NCI-H1417 treated with DMSO at 0.1 percent for 48 hours (cell line): ENCODE measurements around the gene UBE2F.
"Not testable (repeated sequence)": the region's sequence is repeated elsewhere in the genome, so short reads cannot be mapped to it uniquely, and the experiment has no call there.

Experiments used
- DNase-seq: peaks from one replicate; lab custom pipeline; 2025; lab: John Stamatoyannopoulos, UW

Gene UBE2F

DNA sequence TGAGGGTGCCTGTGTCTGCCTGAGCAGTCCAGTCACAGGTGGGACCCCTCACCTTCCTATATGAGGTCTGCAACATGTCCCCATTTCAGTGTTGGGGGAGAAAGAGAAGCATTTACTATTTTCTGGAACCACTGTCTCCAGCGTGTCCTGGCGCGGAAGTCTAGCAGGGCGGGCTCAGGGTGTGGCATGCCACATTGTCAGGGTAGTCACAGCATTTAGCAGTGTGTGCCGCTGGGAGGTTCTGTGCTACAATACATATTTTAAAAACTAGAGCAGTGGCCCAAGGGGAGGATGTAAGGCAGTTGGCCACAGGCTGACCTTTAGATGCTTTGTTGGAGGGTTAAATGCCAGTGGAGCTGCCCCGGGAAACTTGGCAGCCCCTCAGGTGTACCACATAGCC is 12.5 kb downstream of the UBE2F start:
- DNase-seq = no peak

DNA sequence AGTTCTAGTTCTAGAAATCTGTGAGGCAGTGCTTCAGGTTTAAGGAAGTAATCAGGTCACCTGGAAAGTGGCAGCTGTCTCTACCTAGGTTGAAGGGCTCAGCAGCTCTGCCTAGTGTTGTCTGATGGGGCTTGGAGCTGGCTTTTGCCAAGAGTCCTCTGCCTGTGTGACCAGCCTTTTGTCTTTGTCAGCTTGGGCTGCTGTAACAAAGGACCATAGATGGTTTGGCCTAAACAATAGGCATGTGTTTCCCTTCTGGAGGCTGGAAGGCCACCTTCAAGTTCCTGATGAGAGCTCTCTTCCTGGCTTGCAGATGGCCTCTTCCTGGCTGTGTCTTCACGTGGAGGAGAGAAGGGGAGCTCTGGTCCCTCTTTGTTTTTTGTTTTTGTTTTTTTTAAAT is 13.3 kb downstream of the UBE2F start:
- DNase-seq = no peak

DNA sequence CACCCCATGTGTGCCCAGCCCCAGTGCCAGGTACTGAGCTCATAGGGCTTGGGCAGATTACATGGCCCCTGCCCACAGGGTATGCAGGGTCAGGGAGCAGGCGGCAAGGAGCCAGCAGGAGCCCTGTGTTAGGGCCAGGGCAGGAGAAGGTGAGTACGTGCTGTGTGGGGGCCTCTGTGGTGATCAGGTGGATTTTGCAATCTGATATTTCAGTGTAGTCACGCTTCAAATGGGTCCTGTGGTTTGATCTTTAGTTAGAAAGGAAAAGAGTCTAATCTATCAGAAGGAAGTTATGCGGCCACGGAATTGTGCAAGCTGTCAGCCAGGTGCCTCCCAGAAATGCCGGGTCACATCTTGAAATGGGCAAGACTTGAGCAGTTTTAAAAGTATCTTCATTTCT is 13.9 kb downstream of the UBE2F start:
- DNase-seq = no peak

DNA sequence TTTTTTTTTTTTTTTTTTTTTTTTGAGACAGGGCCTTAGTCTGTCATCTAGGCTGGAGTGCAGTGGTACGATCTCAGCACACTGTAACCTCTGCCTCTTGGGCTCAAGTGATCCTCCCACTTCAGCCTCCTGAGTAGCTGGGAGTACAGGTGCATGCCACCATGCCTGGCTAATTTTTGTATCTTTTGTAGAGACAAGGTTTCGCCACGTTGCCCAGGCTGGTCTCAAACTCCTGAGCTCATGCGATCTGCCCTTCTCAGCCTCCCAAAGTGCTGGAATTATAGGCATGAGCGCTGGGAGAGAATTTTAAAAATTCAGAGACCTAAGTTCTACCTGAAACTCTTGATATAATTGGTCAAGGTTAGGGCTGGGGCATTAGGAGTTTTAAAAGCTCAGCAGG is 14.8 kb downstream of the UBE2F start:
- not testable (repeated sequence) for DNase-seq

DNA sequence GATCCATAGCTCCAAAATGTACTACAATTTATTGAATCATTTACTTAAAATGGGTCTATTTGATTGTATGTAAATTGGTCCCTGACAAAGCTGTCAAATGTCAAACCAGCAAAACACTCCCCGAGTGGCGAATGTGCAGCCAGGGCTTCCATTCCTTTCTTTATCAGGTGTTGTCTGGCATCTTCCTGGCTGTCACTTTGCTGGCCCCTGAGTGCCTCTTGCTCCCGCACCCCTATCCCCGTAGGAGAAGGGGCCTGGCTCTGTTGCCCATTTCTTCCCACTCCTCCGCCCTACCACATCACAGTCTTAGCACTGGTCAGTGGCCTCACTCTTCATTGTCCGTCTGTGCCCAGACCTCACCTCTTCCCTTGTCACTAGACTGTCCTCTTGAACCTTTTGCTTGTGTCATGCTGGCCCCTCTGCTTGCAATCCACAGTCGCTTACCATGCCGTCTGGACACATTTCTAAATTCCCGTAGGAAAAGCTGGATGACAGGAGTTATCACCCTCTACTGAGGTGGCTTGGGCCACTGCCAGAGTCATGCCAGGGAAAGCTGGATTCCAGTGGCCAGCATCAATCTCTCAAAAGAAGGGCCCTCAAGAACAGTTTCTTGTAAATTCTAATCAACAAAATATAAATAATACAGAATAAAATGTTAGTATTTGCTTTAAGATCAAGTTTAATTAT is 15.4 kb downstream of the UBE2F start:
- DNase-seq = no peak

DNA sequence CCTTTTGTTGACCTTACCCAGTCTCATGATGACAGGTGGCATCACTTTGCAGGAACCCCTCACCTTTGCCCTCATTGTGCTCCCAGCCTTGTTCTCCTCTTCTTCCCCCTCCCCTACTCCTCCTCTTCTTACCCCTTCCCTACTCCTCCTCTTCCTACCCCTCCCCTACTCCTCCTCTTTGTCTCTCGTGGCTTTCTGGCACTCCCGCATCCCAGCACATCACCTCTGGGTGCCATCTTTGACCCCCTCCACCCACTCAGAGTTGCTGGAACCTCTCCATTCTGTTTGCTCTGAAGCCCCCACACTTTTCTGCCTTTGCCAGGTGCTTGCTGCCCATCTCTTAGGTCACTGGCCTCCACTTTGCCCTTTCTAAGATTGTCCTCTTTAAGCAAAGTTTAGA is 17.1 kb downstream of the UBE2F start:
- no peak for DNase-seq

DNA sequence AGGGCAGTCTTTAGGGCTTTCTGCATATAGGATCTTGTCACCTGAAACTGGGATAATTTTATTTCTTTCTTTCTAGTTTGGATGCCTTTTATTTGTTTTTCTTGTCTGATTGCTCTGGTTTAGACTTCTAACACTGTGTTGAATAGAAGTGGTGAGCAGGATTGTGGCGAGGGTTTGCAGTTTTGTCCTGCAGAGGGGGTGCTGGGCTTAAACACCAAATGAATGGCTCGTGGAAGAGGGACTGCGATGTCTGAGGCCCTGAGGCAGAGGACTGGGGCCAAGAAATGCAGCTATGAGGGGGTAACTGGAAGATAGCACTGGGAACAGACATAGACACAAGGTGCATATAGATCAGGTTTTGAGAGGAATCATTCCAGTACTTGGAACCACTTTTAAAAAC is 20.5 kb downstream of the UBE2F start:
- DNase-seq = no peak

DNA sequence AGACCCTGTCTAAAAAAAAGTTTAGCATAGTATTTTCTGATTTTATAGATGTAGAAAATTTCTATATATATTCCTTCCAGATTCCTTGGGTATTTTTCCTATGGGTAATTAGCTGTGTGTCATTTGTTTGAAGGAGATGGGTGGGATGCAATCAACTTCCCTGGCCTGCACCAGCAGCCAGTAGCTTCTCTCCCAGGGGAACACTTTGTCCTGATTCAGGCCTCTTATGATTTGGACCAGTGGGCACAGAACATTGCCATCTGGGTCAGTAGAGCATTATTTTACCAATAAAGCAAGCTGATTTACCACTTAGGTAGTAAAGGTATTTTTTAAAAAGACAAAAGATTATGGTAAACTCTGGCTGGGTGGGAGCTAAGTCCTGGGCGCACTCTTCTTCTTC is 26.9 kb downstream of the UBE2F start:
- no peak for DNase-seq

DNA sequence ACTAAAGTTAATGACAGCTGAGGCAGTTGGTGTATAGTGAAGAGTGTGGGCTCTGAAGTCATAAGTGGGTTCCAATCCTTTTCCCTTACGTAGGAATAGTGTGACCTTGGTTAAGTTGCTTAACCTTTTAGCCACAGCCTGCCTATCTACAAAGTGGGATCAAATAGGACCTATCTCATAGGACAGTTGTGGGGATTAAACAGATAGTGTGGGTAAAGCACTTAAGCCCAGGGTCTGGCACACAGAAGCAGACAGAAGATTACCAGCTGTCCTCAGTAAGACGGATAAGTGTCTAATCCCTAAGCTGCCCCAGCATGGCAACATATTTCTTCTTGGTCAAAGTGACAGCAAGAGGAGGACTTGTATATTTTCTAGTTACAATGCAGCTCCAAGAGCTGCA is 28.2 kb downstream of the UBE2F start:
- no peak for DNase-seq

DNA sequence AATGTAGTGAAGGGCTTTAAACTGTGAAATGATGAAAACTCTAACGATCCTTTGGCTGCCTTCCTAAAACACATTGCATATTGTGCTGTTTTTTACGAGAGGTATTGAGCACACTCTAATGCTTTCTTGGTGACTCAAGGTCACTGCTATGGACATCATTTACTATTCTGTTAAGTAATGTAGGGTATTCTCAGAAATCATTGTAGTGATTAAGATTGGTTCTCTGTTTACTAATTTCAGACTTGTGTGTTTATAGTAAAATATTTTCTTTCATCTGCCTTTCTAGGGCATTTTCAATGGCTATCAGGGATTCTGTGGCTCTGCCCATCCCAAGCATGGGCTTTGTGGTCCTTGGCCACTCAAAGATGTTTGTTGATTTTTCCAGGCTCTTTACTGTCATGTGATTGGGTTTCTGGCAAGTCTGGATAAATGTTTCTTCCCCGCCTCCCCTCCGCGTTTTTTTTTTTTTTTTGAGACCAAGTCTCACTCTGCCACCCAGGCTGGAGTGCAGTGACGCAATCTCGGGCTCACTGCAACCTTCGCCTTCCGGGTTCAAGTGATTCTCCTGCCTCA is 29.3 kb downstream of the UBE2F start:
- DNase-seq = no peak

DNA sequence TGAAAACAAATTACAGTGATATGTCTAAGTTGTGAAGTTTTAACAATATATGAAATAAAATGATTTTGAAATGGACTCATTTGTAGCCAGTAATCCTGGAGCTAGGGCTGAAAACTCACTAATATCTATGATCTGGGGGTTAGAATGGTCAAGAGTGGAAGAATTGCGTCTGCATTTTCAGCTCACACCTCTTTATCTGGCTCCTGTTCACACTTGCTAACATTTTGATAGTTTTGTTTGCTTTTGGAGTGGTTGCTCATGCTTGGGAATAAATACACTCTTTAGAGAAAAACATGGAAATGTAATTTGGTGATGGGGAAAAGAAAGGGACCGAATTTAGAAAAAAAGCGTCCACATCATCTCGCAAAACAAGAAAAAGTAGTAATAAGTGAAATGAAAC is 30.7 kb downstream of the UBE2F start:
- no peak for DNase-seq

DNA sequence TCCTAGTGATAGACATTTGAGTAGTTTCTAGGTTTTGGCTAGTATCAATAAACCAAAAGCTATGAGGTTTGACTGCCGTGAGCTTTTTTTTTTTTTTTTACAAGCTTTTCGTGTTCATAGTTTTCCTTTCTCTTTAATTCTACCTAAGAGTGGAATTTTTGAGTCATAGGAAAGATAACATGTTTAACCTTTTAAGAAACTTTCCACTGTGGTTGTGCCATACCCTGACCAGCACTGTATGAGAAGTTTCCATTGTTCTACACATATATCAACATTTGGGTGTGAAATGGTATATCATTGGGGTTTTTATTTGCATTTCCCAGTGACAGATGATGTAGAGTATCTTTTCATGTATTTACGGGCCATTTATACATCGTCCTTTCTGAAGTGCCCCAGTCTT is 31.7 kb downstream of the UBE2F start:
- DNase-seq = no peak

DNA sequence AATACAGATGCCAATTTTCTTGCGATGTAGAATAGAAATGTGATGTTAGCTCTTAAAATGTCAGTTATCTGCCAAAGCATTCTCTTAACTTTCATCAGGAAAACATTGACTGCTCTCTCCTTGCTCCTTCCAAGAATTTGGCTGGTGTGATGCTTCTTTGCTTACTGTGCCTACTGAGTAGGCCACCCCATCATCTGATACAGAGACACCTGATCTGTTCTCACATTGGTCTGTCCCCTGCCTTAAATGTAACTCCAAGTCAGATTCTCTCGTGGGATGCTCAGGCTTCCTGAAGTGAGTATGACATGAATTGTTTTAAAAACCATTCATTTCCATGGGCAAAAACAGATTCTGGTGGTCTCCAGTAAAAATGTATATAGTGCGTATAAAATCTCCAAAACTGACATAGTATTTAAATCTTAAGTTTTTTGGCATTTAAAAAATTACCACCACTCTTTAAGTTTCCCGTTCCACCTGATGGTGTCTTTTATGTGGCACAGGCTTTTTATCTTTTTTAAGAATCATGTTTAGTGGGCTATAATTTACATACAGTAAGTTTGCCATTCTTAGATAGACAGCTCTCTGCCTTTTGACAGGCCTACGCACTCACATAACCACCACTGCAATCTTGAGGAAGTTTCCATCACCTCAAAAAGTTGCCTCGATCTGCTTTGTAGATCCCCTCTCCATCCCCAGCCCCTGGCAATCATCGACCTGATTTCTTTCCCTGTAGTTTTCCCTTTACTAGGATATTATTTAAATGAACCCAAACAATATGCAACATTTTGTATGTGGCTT is 36.6 kb downstream of the UBE2F start:
- DNase-seq = no peak

DNA sequence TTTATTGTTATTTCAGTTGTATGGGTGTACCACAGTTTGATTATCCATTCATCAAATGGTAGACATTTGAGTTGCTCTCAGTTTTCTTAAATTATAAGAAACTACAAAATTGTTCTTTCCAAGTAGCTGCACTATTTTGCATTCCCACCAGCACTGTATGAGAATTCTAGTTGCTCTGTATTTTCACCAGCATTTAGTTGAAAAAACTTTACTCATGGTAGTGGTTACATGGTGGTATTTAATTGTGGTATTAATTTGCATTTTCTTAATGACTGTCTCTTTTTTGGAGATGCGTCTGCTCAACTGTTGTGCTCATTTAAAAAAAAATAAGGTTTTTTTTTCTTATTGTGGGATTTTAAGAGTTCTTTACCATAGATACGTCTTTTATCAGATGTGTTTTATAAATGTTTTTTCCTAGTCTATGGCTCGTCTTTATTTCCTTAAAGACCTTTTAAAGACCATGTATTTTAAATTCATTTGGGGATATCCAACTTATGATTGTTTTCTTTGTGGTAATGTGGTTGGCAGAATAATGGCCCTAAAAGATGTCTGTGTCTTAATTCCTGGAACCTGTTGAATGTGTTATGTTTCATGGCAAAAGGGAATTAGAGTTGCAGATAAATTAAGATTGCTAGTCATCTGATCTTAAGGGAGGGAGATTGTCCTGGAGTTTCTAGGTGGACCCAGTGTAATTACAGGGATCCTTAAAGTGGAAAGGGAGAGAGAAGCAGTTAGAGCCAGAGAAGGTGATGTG is 37.4 kb downstream of the UBE2F start:
- DNase-seq = no peak

DNA sequence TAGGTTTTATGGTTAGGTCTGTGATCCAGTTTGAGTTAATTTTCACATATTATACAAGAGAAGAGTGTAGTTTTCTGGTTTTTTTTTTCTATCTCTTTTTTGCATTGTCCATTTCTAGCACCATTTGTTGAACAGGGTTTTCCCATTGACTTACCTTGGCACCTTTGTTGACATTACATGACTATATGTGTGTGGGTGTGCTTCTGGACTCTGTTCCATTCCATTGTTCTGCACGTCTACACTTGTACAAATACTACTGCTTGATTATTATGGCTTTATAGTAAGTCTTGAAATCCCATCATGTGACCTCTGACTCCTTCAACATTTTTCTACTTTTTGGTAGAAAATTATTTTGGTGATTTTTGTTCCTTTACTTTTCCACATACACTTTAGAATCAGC is 38.7 kb downstream of the UBE2F start:
- no peak for DNase-seq

DNA sequence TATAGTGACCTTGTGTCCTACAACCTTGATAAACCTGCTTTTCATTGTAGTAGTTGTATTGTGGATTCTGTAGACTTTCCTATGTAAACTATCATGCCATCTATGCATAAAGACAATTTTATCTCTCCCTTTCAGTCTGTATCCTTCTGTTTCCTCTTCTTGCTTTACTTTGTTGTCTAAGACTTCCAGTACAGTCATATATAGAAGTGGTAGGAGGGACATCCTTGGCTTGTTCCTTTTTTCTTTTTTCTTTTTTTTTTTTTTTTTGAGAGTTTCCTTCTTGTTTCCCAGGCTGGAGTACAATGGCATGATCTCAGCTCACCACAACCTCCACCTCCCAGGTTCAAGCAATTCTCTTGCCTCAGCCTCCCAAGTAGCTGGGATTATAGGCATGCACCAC is 39.7 kb downstream of the UBE2F start:
- no peak for DNase-seq

DNA sequence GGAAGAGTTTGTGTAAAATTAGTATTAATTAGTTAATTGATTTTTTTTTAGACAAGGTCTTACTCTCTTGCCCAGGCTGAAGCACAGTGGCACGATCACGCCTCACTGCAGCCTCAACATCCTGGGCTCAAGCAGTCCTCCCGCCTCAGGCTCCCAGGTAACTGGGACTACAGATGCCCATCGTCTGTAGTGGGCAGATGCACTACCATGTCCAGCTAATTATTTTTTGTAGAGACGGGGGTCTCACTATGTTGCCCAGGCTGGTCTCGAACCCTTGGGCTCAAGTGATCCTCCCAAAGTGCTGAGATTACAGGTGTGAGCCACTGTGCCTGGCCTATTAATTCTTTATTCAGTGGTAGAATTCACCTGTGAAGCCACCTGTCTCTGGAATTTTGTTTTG is 41.1 kb downstream of the UBE2F start:
- no peak for DNase-seq

DNA sequence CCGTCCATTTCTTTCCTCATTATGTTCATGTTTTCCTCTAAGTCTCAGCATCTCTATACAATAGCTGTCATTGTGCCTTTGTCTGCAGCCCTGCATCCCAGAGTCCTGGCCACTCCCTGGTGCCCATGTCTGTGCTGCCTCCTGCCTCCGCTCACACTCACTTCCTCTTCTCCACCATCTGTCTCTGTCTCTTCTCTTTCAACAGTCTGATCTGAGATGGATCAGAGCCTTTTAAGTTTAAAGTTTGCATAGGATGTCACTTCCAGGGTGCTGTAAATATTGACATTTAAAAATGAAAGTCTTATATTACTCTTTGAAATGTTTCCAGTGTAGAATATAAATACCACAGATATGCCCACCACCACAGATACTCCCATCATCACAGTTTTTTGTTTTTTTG is 42.7 kb downstream of the UBE2F start:
- no peak for DNase-seq

DNA sequence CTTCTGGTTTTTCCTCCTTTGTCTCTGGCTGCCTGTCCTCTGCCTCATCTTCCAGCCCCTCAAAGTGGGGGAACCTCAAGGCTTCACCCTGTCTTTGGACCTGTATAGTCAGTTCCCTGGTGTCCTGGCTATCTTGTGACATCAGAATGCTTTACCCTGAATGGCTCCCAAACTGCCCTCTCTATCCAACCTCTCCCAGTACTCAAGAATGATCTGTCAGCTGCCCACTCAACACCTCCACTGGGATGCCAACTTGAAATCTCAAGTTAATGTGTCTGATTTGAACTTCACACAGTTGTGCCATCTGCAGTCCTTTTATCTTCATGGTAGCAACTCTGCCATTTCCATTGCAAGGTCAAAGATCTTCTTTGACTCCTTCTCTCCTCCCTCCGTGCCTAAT is 43.8 kb downstream of the UBE2F start:
- DNase-seq = no peak

DNA sequence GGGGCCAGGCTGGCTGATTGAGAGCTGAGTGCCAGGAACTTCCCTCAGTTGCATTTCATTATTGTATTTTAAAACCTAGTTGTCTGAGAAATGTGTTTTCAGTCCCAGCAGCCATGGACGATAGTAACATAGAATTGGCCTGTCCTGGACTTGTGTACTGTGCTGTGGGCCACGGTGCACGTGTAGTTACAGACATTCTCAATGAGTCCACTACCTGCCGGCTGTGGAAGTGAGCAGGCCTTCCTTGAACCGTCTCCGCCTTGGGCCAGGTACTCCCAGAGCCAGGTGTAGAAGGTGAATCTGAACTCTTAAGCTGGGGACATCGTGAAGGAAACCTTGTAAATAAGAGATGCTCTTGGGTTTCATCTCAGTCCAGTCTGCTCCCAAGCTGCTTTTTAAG is 47.0 kb downstream of the UBE2F start:
- DNase-seq = no peak

DNA sequence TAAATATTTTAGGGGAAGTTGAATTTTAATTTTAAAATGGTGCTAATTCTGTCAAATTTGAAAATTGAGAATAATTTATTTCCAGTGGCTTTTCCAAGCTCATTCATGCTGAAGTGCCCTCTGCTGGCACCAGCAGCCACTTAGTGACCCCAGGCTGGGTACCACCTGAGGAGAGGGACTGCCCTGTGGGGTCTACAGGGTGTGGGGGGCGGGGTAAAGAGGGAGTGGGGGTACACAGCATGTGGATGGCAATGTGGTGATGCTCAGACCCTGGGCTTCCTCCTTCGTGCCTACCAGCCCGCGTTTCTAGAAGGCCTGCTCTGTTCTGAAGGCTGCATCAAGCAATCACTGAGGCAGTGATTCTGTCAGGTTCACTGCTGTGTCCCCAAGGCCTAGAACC is 48.9 kb downstream of the UBE2F start:
- no peak for DNase-seq

DNA sequence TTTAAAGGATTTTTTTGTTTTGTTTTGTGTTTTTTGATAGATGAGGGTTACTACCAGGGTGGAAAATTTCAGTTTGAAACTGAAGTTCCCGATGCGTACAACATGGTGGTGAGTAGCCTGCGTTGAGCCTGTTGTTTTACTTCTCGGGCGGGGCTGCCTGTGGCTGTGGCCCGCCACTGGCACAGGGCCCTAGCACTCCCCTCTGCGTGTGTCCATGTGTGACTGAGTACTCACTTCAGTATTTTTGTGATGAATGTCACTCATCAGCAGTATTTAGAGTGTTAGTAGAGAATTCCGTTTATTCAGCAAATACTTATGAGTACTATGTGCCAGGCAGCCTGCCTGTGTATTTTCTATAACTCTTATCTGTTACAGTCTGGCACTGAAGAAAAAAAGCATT is 49.7 kb downstream of the UBE2F start:
- no peak for DNase-seq

DNA sequence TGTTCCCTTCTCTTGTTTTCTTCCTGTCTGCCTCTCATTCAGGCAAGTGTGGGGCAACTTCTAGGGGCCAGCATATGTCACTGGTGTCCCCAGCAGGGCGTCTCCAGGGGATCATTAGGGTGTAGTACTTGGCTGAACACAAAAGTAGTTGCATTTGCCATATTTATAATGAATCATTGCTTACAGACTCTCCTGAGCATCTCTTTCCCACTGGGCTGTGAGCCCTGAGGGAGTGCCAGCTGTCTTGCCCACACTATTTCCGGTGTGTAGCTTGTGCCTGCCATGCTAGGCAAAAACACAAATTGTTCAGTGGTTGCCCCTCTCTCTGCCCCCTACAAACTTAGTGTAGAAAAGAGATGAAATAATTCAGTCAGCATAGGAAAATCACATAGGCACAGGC is 53.1 kb downstream of the UBE2F start:
- no peak for DNase-seq
